Mucosa of rectum (tissue), 2 donors: ENCODE results near the gene PPP1R16B.
A peak's percentile ranks its signal among the peaks of the same experiment; 100 is the strongest.

ENCODE experiments used
- H3K27ac ChIP-seq, 2 donors: one replicate each; pipeline ENCODE4 v1.7.0; 2013; ENCODE audit warnings: inconsistent platforms in 2 of 2, low read depth in 2 of 2, low read length in 2 of 2
- H3K27me3 ChIP-seq, 2 donors: one replicate each; pipeline ENCODE4 v1.7.0; 2013; ENCODE audit warnings: low read length in 2 of 2; ENCODE audit not compliant: control insufficient read depth in 2 of 2, insufficient read depth in 2 of 2
- H3K36me3 ChIP-seq, 2 donors: one replicate each; pipeline ENCODE4 v1.7.0; 2013; ENCODE audit warnings: low read length in 2 of 2; ENCODE audit not compliant: control insufficient read depth in 2 of 2, insufficient read depth in 2 of 2
- H3K4me1 ChIP-seq, 2 donors: one replicate each; pipeline ENCODE4 v1.7.0; 2013; ENCODE audit warnings: low read length in 2 of 2, mild to moderate bottlenecking in 1 of 2; ENCODE audit not compliant: control insufficient read depth in 2 of 2, insufficient read depth in 2 of 2
- H3K4me3 ChIP-seq, 2 donors: one replicate each; pipeline ENCODE4 v1.7.0; 2013; ENCODE audit warnings: low read length in 2 of 2
- H3K9ac ChIP-seq, 2 donors: one replicate each; pipeline ENCODE4 v1.7.0; 2013; ENCODE audit warnings: low read length in 2 of 2, low read depth in 1 of 2, mild to moderate bottlenecking in 1 of 2
- H3K9me3 ChIP-seq, 2 donors: one replicate each; pipeline ENCODE4 v1.7.0; 2013; ENCODE audit warnings: low read length in 2 of 2; ENCODE audit not compliant: control insufficient read depth in 2 of 2
- donor health status: healthy.
- donor health status: Normal muscosa, but diverticular disease.

Gene PPP1R16B

DNA sequence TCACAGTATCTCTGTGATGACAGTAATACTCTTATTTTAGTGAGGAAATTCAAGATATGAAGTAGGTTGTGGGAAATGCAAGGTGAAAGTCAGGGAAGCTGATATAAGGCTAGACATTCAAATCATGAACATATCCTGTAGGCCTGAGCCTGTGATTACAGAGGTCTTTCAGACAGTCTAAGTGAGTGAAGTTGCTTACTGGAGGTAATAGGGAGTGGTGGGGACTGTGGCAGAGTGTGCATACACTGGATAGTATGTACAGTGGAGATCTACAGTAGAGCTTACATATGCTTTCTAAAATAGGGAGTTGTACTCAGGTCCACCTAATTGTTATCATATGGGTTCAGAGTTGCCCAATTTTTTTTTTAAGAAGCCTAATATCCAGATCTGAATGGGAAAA is 159.8 kb downstream of the PPP1R16B start:
- peaks cover 0 to 8% of the 10 kb centered on the region in 2 donors for H3K36me3 ChIP-seq
- H3K4me1 ChIP-seq = peaks cover 16 to 40% of the 10 kb centered on the region in 2 donors
- H3K27ac ChIP-seq = no peak overlapping the region
- no peaks in the 10 kb centered on the region for H3K27me3 ChIP-seq
- no peak overlapping the region for H3K4me3 ChIP-seq
- H3K9ac ChIP-seq = no peak overlapping the region
- H3K9me3 ChIP-seq = no peaks in the 10 kb centered on the region

DNA sequence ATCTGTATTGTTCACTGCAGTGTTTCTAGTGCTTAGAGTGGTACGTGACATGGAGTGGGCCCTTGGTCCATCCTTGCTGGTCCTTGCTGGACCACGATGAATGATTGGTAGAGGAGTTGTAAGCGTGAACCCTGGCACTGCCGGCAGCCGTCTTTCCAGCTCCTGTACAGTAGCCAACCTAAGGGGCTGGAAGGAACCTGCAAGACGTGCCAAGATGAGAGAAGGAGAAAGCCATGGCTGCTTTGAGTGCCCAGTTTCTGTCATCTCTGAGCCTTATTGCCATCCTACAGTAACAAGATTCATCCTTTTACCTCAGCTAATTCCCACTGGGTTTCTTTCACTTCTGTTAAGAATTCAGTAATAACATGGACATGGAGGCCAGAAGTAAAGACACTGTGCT is 162.6 kb downstream of the PPP1R16B start:
- Histone ChIP-seq H3K27ac (peak overlapping the region in 1 of 2 donors; percentile 6), H3K9ac (no peak overlapping the region), H3K27me3 (no peaks in the 10 kb centered on the region)

DNA sequence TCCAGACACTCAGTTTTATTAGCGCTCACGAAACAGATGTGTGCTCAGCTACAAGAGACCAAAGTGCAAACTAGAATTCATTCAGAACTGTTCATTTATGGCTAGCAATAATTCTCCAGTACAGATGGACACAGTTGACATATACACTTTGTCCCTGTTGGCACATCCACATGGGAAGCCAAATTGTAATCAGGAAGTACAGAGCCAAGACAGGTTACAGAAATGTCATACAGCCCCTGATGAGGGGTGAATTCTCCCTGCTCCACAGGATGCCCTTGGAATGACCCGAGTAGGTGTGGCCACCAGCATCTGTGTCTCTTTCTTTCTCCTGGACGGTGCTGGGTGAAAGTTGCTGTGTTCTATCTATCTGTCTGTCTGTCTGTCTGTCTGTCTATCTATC is 164.2 kb downstream of the PPP1R16B start:
- H3K4me1 ChIP-seq = peaks cover 4 to 35% of the 10 kb centered on the region in 2 donors
- H3K27me3 ChIP-seq = no peaks in the 10 kb centered on the region
- peaks cover 9 to 12% of the 10 kb centered on the region in 2 donors for H3K36me3 ChIP-seq
- H3K4me3 ChIP-seq = no peak overlapping the region
- no peak overlapping the region for H3K9ac ChIP-seq
- no peaks in the 10 kb centered on the region for H3K9me3 ChIP-seq
- H3K27ac ChIP-seq = peak overlapping the region; percentile 57 to 81

More for the DNA sequence above, 162.6 kb downstream of the PPP1R16B start:
- Histone ChIP-seq H3K36me3 (peaks cover 6 to 12% of the 10 kb centered on the region in 2 donors), H3K4me1 (peaks cover 5 to 36% of the 10 kb centered on the region in 2 donors), H3K4me3 (no peak overlapping the region), H3K9me3 (no peaks in the 10 kb centered on the region)

DNA sequence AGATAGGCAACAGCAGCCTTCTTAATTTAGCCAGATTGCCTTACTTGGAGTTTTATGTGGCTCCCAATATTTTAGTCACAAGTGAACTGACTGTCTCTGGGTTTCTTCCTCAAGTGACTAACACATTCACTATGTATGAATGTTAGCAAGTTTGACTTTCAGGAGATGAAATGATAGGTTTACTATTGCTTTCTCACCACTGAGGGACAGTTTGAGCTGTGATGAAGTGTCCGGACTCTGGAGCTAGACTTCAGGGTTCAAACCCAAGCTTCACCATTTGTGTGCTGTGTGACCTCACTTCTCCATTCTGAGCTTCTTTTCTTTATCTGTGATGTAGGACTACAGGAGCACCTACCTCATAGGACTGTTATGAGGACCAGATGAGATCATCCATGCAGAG is 164.8 kb downstream of the PPP1R16B start:
- H3K9ac ChIP-seq = no peak overlapping the region
- peaks cover 4 to 35% of the 10 kb centered on the region in 2 donors for H3K4me1 ChIP-seq
- peaks cover 8 to 9% of the 10 kb centered on the region in 2 donors for H3K36me3 ChIP-seq
- H3K4me3 ChIP-seq = no peak overlapping the region
- H3K27ac ChIP-seq = peak overlapping the region; percentile 57 to 81
- no peaks in the 10 kb centered on the region for H3K9me3 ChIP-seq
- H3K27me3 ChIP-seq = no peaks in the 10 kb centered on the region
